CD1c-positive myeloid dendritic cell (primary cell): ENCODE results near the gene STX2.
A peak's percentile ranks its signal among the peaks of the same experiment; 100 is the strongest.
"Not testable (repeated sequence)": the region's sequence is repeated elsewhere in the genome, so short reads cannot be mapped to it uniquely, and the experiment has no call there.

Source experiments
- DNase-seq: peaks from one replicate; pipeline ENCODE4 v3.0.0-alpha.2; 2016; ENCODE audit errors: extremely low spot score

Gene STX2

DNA sequence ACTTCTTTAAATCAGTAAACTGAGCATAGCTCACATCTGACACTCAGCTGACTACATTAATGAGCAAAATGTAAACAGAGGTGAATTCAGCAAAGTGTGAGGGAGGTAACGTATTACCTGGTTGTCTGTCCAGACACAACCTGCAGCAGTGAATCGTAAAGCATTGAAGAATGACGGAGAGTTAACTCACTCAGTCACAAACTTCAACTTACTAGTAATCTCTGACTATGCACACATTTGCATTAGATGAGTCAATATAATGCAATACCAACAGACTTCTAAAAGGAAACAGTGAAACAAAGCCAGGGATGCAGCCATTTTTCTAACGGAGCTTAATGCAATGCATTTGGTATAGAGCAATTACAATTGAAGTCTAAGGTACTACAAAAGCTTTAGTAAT is 40.0 kb downstream of the STX2 start:
- DNase-seq = no peak

GRCh38 chr12:130796985-130797686 is 41.9 kb downstream of the STX2 start:
- DNase-seq = no peak

GRCh38 chr12:130795906-130796305 is 43.1 kb downstream of the STX2 start:
- DNase-seq = no peak

DNA sequence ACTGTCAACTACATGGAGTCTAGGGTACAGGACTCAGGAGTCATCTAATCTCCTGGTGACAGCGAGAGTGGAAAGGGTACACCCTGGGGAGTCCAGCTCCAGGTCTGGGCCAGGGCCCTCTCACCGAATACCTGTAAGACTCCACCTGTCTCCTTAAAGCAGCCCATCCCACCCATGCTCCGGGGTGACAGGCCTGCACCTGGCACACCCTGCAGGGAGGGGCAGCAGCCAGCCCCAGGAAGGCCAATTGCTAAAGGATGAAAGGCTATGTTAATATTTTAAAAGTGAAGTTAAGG is 45.5 kb downstream of the STX2 start:
- no peak for DNase-seq

DNA sequence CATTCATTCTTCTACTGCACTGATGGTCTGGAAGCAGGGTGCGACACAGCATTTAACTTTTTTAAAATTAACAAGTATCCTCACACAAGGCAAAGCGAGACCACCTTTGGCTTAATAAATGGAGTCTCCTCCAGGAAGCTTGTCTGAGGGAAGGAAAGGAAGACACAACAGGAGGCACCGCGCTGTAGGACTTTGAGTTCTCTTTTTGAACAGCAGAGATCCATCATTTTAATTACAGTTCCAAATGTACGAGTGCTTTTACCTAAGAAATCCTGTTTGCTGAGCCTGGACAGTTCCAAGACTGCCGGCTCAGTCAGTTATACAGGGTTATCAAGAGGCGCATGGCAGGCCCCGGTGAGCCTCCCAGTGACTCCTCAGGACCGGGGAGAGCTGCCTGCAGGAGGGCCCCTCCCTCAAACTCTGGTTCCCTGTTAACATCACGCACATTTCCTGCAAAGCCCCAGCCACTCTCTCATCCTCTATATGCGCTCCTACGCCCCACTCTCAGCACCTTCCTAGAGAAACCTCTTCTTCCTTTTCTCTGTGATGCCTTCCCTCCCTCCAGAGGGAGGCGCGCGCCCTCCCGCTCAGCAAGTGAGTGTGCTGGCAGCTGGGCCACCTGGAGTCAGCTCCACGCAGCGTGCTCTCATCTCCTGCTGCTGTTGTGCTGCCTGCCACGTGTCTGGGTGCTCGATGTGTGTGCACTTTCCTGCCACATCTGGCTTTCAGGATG is 46.1 kb downstream of the STX2 start:
- no peak for DNase-seq

- no peak for DNase-seq
These were observed 47.4 kb downstream of the STX2 start for GRCh38 chr12:130791629-130792028.

- DNase-seq = no peak
These were observed 50.5 kb downstream of the STX2 start for GRCh38 chr12:130788515-130788914.

DNA sequence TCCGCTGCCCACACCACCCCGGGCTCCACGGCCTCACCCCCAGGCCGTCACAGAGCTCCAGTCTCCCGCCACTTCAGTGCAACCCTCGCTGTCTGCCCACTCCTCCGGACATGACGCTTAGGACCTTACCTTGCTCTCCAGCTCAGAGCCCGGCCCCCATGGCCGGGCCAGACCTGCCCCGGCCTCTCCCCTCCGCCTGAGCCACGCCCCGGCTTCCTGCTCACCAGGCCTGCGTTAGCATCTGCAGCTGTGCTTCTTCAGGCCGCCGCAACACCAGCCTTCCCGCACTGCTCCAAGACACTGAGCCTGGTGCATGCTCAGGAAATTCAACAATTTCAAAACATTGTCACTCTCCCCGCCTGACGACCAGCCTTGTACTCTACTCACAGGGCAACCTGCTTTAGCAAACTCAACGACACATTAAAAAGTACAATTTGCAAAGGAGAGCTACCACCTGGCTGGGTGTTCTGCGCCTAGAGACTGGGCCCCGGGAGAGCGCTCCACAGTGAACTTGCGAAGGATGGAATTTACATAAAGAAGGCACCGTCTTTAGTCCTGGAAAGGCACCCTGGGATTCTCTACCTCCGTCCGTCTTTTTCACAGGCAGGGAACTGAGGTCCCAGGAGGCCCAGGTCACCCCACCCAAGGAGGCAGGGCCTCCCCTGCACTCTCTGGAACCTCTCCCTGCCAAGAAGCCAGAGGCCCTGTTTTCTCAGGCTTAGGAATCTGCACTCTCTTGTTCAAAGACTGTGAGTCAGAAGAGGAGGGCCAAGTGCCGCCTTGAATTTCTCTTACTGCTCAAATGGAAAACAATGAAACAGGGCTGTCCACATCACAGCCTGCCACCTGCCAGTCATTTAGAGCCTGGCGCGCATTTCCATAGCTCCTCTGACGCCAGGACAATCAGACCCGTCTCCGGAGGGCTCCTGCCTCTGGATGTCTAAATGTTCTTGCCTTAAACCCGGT is 51.3 kb downstream of the STX2 start:
- no peak for DNase-seq

- no peak for DNase-seq
These were observed 52.0 kb downstream of the STX2 start for GRCh38 chr12:130787041-130787440.

DNA sequence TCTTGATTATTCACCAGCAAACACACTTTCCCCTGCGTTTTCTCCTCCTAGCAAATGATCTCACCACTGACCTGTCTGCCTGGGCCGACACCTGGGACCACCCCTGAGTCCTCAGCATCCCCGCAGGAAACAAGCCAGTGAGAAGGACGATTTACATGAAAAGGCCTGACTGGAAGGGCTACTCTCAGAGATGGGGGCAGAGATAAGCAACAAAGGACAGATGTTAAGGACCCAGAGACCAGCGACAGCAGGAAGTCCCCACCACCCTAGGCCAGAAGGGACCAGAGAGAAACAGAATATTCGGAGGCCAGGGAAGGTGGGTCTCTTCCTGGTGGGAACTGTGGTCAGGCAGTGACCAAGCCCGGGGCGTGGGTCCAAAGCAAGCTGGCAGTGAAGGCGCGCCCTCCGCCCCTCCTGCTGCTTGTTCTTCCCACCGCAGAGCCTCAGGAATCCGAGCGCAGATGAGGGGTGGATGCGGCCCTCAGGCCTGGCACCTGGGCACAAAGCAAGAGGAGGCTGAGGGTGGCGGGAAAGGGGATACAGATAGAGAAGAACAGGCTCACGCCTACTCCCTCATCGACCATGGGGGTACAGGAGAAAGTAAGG is 55.8 kb downstream of the STX2 start:
- DNase-seq = no peak

- not testable (repeated sequence) for DNase-seq
These were observed 56.8 kb downstream of the STX2 start for GRCh38 chr12:130782245-130782644.

DNA sequence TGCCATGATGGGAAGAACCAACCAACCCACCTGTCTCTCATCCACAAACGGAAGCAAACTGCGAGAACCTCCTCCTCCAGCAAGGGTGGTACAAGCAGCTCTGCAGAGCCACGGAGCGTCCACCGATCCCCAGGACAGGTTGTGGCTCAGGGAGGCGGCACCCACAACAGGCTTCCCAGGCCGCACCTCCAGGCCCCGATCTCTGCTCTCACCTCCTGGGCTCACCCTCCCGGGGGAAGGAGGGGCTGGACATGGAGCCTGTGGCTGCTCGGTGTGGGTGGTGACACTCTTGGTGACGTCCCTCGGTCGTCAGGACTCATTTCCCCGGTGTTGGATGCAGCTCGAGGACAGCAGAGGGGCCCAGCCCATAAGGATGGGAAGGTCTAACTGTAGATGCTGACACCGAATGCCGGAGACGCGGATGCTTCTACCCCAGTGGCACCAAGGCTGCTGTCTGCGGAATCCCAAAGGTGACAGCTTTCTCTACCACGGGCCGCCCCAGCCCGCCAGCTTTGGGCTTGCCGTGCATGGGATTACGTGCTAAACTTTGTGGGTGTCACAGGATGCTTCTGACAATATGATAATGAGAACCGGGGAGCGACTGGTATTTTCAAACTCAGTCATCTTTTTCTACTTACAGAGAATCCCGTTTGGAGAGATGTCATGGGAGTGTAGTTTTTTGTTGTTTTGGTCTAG is 58.0 kb downstream of the STX2 start:
- no peak for DNase-seq

- no peak for DNase-seq
These were observed 58.7 kb downstream of the STX2 start for GRCh38 chr12:130780325-130780724.

DNA sequence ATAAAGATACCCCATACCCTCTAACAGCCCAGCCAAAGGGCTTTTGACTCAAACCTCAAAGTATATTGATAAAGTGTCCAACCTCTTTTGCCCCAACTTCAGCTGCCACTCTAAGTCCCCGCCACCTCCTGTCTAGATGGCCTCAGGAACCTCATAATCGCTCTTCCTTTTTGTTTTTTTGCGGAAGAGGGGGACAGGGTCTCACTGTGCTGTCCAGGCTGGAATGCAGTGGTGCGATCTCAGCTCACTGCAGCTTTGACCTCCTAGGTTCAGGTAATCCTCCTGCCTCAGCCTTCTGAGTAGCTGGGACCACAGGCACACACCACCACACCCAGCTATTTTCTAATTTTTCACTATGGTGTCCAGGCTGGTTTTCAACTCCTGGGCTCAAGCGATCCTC is 60.3 kb downstream of the STX2 start:
- no peak for DNase-seq

GRCh38 chr12:130776857-130777339 is 62.2 kb downstream of the STX2 start:
- DNase-seq = no peak

DNA sequence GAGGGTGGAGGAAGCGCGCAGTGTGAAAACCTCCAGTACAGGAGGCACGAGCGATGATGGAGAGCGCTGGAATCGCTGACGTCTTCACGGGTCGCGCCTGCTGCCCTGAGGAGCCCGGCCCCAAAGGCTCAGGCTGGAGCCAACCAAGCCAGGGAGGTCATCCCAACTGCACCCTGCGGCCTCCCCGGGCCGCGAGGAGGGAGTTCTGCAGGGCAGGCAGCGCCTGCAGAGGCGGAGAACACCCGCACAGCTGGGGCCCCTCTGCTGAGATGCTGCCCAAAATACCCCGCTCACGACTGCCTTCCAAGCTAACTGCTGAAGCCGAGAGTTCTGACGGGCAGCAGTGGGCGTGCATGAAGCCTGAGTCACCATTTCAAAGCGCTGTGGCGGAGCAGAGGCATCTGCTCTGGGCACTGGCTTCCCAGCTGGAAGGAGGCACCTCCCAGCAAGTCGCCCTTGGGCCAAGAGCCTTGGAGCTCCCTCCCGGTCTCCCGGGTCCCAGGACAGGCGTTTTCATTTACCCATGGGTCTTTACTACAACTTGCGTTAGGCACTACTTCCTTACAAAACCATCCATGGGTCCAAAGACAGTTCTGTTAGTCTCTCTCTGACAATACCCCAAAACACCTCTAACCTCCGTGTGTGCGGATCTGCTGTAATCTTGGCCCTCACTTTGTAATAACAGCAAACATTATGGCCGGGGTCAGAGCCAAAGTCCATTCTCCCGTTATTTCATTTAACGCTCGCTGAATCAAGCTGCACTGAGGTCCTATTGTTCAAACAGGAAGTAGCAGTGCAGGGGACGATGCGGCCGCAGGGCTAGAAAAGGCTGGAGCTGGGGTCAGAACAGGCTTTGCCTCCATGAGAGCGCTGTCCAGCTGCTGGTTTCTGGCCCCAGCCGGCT is 62.8 kb downstream of the STX2 start:
- peak; percentile 67 for DNase-seq

DNA sequence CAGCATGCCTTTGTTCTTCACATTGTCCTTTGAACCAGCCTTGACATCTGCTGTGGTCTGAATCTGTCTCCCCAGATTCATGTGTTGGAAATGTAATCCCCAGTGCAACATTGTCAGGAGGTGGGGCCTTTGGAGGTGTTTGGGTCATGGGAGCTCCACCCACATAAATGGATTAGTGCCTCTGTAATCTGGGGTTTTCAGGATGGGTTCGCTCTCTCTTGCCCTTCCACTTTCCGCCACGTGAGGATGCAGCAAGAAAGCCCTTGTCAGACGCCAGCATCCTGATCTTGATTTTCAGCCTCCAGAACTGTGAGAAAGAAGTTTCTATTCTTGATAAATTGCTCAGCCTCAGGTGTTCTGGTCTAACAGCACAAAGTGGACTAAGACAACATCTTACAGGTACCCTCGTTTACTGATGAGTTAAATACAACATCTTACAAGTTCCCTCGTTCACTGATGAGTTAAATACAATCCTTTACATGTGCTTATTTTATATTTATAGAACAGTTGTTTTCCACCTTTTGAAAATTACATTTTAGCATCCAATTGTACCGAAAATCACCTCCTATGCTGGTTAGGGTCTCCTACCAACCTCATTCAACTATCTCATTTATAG is 68.5 kb downstream of the STX2 start:
- DNase-seq = no peak

DNA sequence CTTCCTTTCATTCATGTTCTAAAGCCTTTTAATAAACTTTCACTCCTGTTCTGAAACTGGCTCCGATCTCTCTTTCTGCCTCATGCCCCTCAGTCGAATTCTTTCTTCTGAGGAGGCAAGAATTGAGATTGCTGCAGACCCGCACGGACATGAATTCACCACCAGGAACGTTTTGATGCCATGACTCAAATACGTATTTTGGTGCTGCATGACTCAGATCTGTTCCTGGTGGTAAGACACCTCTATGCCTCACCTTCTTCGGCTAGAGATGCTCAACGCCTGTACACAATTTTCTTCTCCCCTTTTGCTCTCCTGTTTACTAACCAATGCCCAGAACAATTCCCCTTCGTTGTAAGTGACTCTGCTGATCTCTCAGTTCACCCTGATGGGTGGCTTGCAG is 70.9 kb downstream of the STX2 start:
- no peak for DNase-seq

DNA sequence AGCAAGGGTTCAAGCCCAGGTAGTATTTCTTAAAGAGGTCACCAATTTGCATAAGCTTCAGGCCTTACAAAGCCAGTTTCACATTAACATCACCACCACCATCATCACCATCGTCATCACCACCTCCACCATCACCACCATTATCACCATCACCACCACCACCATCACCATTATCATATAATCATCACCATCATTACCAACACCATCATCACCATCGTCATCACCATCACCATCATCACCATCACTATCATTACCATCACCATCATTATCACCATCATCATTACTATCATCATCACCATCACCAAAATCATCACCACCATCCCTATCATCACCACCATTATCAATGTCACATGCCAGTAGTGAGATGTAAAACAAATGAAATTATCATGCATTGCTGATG is 72.6 kb downstream of the STX2 start:
- DNase-seq = no peak

- peak; percentile 30 for DNase-seq
These were observed 73.8 kb downstream of the STX2 start for GRCh38 chr12:130765186-130765659.
